Limb (tissue), 2 donors: ENCODE results near the gene TBC1D30.

ENCODE experiments used
- DNase-seq, 2 donors: peaks; one replicate each; pipeline ENCODE4 v3.0.0-alpha.2; 2016; ENCODE audit errors: extremely low spot score in 2 of 2

Gene TBC1D30

DNA sequence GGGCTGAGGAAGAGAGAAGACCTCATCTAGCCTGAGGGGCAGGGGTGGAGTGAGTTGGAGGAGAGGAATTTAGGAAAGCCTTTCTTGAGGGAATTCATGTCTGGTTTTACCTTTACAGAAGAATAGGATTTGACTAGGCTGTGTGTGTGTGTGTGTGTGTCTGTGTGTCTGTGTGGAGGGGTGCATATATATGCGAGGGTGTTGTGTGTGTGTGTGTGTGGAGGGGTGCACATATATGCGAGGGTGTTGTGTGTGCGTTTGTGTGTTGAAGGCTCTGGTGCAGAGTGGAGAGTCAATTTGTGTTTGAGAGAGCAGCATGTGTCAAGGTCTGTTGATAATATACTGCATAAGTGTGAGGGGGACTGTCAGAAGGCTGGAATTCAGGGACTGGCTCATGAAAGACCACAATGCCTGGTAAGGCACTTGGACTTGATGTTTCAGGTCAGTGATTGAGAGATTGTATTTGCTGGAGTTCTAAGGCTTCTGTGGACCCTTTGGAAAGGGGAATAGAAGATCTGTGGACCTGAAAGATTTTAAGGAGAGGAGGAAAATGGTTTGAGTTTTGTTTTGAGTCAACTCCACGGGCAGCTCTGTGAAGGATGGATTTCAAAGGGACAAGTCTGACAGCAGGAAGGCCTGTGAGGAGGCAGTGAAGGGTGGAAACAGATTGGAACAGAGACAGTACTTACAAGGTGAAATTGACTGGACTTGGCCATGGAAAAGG is 34.6 kb downstream of the TBC1D30 start:
- no peak for DNase-seq

DNA sequence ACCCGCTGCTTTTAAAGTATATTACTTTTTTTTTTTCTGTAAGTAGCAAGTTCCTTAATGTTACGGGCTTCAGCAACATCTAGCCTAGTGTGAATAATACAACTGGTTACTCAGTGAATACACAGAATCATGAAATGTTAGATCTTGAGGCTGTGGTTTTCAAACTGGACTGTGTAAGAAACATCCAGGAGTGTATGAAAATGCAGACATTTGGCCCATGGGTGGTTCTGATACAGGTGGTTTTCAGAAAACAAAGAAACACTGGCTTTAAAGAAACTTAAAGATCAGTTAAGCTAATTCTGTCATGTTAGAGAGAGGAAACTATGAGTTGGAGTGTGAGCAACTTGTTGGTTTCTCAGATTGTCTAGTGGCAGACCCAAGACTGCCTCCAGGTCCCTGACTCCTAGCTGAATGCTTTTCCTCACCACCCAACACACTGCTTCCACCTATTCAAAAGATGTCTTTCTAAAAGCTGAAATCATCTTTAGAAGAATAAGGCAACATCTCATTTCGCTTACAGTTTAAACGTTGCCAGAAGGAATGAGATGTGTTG is 36.1 kb downstream of the TBC1D30 start:
- DNase-seq, result no peak

DNA sequence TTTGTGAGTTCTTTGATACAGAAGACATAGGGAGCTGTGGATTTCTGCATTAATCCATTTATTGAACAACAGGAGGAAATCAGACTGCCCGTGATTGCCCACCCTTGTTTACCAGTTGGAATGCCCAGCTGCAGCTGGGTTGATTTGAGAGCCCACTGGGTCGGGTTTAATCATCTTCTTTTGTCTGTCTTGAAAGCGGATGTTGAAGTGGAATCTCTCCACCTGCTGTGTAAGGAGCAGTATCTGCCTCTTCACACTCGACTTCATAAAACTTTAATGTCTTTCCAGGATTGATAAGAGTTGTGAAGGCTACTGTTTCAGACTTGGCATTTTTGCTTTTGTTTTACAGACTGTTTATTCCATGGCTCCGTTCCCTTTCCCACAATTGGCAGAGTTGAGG is 39.9 kb downstream of the TBC1D30 start:
- no peak for DNase-seq

DNA sequence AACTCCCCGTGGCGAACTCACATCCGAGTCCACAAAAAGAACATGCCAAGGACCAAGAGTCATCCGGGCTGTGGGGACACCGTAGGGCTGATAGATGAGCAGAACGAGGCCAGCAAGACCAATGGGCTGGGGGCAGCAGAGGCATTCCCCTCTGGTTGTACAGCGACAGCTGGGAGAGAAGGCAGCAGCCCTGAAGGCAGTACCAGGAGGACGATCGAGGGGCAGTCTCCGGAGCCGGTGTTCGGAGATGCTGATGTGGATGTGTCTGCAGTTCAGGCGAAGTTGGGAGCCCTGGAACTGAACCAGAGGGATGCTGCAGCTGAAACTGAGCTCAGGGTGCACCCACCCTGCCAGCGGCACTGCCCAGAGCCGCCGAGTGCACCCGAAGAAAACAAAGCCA is 50.7 kb downstream of the TBC1D30 start:
- DNase-seq, result no peak

DNA sequence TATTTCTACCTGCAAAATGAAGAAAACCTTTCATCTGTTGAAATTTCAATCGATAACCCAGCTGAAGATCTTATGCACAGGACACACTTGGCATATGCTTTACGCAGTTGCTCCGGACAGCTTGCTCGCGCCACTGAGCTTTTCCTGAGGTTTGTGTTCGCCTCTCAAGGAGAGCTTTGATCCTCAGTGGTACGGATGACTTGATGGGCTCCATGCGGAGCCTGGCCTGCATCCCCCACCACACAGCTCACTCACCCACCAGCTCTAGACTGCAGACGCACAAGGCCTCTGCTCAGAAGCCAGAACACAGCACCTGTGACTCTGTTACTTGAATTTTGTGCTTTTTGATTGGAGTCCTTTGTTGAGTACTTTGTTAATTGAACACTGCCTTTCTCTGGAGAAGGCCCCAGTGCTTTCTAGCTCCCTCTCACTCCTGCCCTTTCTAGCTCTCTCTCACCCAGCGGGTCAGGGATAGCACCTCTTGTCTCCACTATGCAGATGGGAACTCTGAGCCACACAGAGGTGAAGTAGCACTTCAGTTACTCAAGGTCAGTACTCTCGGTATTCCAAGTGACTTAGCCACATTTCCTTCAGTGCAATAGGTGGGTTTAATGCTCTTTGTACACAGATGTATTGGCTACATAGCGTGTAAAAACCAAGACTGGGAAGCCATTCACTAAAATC is 52.1 kb downstream of the TBC1D30 start:
- no peak for DNase-seq

DNA sequence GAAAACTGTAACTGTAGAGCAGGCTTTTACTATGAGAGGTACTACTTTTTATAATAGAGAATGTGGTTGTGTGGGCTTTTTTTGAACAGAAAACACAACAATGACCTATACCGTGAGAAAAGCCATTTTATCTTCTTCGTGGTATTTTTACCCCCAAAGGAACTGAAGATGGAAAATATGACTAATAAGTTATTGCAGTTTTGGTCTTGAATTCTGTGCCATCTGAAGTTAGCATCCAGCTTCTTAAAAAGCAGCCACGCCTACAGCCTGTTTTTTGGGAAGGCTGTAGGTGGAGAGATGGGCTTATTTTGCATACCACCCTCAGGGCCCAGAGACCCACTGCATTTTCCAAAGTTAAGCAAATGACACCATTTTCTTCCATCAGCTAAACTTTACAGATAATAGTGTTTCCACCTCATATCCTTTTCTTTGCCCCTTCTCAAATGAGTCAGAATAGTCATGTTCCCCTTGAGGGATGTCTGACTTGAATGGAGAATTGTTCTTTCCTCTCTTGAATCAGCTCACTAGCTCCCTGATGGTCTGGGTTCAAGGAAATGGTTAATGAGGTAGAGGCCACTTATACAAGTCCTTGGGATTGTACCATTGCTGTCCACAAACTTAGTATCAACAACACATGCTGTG is 53.0 kb downstream of the TBC1D30 start:
- DNase-seq, result no peak

DNA sequence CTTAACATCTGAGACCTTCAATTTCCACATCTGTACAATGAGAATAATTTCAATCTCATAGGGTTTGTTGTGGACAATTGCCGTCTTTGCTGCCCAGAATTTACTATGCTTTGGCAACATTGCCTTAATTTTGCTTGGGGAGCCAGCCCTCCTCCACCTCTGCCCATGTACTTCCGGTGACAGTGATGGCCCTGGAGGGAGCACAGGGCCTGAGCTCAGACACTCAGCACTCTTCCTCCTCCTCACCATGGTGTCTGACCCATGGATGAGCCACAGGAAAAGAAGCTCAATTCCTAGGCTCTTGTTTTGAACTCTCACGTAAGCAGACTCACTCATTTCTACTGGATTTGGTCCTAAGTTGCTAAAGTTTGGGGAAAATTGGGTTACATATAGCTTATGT is 58.2 kb downstream of the TBC1D30 start:
- DNase-seq, result no peak

DNA sequence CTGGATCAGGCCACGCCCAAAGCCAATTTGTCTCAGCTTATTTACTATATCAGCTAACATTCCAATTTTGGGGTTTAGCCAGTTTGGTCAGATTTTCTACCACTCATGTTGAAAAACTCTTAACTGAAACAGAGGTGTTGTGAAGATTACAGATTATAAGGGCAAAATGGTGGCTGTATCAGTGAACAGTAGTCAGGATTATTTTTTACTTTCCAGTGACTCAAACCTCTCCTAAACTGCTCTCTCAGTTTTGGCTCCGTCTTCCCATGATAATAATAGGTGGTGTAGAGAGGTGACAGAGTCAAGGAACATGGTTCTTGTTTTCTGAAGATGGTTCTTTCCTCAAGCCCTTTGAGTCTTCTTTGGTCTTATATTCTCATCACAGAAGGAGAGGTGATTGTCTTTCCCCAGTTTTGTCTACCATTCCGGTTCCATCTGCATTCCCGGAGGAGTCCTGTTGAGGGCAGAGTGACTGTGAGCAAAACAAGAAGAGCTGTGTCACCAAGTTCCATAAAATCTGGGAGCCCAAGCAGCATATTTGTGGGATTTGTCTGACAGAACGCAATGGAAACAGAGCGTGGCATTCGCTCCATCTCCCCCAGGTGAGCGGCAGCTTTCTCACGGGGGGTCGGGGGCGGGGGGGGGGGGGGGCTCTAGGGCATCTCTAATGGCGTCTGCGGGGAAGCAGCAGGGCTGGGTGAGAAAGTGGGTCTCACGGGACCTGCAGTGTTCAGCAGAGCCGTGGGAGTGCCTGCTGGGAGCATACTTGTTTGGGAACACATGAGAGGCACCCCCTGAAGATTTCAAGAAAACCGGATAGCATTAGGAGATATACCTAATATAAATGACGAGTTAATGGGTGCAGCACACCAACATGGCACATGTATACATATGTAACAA is 59.1 kb downstream of the TBC1D30 start:
- DNase-seq, result no peak

DNA sequence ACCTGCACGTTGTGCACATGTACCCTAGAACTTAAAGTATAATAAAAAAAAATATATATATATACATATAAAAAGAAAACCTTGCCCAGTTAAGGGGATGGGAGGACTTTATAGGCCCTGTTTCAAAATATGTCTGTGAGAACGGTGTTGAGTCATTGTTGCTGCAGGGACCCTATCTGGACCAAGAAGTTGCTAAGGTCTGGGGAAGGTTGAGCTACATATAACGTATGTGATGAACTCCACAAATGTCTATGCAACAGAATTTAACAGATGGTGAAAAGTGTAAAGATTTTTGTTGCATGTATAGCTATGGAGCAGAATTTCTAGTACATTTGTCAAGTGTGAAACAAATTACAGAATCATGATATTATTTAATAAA is 59.7 kb downstream of the TBC1D30 start:
- no peak for DNase-seq

DNA sequence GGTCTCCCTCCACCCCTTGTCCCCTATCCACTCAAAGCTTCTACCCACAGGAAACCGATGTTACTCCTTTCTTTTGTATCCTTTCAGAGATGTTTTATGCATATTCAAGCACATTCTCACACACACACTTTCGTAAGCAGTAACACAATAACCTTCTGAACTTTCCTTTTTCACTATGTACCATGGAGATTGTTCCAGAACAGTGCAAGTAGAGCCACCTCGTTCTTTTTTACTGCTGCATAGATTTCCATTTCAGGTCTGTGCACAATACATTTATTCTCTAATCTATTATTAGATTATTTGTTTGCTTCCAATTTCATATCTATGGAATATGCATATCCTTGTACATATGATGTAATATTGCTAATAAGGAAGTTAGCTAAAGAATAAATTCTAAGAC is 60.3 kb downstream of the TBC1D30 start:
- no peak for DNase-seq

DNA sequence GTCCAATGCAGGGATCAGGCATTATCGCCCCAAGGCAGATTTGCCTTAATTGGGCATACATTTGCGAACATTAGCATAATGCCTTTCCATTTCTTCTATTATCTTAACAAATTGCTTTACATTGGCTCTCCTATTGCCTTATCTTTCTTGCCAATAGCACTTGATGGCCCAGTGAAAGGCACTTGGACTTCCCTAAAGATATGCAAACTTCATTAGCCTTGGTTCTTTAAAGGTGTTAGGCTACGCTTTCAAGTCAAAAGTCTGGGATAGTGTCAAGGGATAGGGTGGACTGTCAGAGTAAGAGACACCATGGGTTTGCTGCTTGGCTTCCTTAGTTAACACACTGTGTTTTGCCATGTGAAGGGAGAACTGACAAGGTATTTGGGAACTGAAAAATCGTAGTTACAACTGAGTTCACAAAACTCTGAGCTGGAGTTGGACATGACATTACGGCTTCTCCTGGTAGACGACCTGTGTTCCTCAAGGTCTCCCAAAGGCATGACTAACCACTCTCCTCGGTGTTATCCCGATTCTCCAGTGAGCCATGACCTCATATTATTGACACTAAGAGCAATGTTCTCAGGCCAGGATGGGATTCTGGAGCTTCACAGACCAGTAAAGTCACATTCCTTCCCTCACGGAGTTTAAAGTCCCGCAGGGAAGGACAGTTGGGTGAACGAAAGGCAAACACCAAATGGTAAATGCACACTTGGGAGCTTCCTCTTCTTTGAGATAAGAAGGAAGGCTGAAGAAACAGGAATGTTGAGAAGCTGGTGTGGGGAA is 65.2 kb downstream of the TBC1D30 start:
- no peak for DNase-seq

DNA sequence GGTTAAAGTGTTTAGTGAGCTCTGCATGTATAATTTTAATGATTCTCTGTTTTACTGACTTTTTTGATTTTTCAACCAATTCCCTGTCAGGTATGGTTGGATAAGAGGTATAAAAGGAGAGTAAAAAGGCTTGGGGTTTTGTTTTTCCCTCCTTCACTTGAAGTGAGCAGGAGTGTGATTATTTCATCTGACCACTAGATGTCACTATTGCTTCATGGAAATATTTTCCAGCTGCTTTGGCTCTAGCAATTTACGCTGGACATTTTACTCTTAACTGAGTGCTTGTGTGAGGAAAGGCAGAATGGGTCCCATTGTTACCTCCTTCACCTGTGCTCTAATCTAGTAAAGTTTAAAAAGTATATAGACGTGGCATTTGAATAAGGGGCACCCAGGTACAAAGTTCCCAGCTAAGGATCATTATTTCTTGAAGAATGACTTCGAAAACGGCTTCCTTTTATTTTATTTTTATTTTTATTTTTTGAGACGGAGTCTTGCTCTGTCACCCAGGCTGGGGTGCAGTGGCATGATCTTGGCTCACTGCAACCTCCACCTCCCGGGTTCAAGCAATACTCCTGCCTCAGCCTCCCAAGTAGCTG is 66.5 kb downstream of the TBC1D30 start:
- peak in 1 of 2 donors; percentile 85 for DNase-seq

DNA sequence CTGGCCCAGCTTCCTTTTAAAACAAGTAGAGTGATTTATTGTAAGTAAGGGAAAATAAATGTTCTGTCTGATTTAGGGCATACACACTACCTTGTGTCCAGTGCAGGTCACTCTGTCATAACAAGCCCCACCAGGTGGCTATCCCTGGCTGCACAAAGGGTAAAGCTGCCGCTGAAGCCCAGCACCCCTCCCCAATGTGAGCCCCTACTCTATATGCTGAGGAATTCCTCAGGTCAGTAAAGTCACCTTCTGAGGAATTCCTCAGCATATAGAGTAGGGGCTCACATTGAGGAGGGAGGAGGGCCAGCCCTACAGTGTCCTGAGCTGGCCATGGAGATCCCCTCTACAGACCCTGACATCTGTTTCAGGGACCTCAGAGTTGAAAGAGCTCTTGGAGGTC is 67.2 kb downstream of the TBC1D30 start:
- DNase-seq, result no peak

DNA sequence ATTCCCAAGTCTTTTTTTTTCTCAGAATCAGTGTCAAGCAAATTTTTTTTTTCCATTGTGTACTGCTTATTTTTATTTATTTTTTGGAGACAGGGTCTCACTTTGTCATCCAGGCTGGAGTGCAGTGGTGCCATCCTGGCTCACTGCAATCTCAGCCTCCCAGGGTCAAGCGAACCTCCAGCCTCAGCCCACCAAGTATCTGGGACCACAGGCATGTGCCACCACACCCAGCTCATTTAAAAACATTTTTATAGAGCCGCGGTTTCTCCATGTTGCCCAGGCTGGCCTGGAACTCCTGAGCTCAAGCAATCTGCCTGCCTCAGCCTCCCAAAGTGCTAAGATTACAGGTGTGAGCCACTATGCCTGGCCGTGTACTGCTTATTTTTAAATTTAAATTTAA is 68.1 kb downstream of the TBC1D30 start:
- no peak for DNase-seq

DNA sequence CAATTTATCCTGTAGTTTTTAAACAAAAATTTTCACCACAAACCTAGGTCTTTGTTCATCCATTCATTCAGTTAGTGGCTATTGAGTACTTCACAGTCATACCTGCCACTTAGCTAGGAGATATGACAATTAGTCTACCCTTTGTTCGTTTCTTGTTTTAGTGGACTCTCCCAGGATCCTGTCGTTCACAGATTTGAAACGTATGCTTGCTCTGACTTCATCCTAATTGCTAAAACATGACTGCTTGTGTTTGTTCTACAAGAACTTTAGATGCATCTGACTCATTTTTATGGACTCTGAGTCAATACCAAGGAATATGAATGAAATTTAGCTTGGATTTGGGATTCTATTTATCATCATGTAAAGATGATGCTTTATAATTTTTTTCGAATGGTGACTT is 69.5 kb downstream of the TBC1D30 start:
- no peak for DNase-seq

DNA sequence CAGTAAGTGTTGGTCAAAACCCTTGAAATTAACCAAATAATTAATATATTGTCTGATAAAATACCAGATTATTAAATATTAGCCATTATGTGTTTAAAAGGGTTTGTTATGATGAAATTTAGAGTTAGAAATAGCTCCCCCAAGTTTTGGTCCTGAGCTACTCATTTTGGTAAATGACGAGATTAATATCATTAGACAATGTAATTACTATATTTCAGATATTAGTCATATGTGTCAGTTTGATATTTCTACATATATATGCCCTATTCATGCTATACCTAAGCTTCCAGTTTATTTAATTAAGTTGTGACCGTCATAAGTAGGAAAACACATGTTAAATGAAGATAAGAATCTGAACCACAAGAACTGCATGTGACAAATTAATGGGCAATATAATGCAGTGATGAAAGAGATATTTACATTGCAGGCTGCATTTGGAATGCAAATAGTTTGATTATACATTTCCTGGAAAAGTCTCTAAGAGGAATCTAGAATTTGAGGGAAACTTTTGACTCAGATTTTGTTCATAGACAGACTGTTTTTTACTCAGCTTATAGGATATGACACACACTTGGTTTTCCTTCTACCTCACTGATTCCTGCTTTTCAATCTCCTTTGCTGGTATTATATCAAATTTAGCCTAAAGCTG is 70.5 kb downstream of the TBC1D30 start:
- DNase-seq, result no peak

DNA sequence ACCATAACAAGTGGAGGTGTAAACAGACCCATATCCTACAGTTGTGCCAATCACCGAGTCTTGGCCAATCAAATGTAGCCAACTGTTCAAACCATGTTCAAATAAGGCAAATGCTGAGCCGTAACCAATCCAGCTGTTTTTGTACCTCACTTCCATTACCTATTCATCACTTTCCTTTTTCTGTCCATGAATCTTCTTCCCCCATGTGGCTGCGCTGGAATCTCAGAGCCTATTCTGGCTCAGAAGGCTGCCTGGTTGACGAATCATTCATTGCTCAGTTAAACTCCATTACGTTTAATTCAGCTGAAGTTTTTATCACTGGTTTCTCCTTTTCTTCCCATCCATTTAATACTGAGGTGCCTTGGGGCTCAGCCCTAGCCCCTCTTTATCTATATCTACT is 71.1 kb downstream of the TBC1D30 start:
- no peak for DNase-seq

DNA sequence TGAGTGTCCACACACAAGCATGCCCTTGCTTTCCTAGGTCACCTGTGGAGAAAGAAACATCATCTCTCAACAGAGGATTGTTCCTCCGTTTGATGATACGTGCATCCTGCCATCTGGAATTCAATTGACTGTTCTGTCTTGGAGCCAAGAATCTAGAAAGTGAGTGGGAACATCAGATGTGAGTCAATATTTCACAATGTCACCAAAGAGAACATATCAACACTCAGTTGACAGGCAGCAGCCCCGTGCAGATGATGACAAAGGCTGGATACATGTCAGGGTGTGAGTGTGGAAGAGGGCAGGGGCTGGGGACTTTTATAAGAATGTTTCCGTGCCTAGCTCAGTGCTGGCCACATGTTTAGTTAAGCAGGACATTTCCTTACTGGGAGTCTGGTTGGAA is 76.1 kb downstream of the TBC1D30 start:
- DNase-seq, result no peak

DNA sequence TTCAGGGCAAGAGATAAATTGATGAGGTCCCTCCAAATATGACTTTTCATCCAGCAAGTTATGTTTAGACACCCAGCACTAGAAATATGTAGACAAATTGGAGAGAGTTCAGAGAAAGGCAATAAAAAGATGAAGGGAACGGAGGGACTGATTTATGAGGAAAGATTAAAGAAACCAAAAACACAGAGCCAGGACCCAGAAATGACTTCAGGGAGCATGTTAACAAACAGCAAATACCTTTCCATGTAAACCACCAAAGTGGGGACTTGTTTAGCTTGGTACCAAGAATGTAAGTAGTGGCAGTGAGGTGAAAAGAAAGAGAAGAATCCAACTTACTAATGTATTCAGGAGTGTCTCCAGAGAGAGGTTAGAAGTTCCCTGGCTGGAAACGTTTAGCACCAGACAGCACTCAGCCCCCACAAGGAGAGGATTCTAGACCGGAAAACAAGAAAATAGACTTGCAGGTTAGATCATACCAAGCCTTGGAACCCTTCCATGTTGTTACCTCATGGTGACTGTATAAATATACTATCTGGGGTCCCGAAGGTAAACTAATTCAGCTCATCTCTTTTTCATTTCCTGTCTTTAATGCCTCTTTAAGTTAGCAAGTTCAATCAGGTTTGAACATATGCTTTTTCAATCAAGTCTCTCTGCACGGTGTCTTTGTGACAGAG is 79.2 kb downstream of the TBC1D30 start:
- DNase-seq, result peak in 1 of 2 donors; percentile 42
